Chondrocyte (in vitro differentiated cells): Measurements from ENCODE around the gene ARFGAP1. TPM values are rescaled to one million over a fixed set of nuclear protein-coding genes. Genes with fewer than 3 reads are reported as not detected.

Source experiments
- DNase-seq: peaks from one replicate; pipeline ENCODE4 v3.0.0; 2021; ENCODE audit warnings: mixed read lengths, low spot score
- H3K27ac Mint-ChIP-seq: one replicate; pipeline ENCODE4 v1.8.0; 2021; ENCODE audit warnings: mild to moderate bottlenecking, moderate library complexity, mixed read lengths; ENCODE audit not compliant: unreplicated experiment
- H3K27me3 Mint-ChIP-seq: 2 replicates; pipeline ENCODE4 v1.8.0; 2021; ENCODE audit warnings: low read depth, mixed read lengths
- H3K36me3 Mint-ChIP-seq: 2 replicates; pipeline ENCODE4 v1.8.0; 2021; ENCODE audit warnings: low read depth, mixed read lengths
- H3K4me1 Mint-ChIP-seq: 2 replicates; pipeline ENCODE4 v1.8.0; 2021; ENCODE audit warnings: low read depth, mild to moderate bottlenecking, mixed read lengths
- H3K4me3 Mint-ChIP-seq: one replicate; pipeline ENCODE4 v1.8.0; 2021; ENCODE audit warnings: mild to moderate bottlenecking, moderate library complexity, mixed read lengths; ENCODE audit not compliant: unreplicated experiment
- H3K9me3 Mint-ChIP-seq: 2 replicates; pipeline ENCODE4 v1.8.0; 2021; ENCODE audit warnings: low read depth, mixed read lengths
- CTCF ChIP-seq: fragments of 200-600 bp; sonication (generic); IDR thresholded peaks from 2 replicates; pipeline ENCODE4 v1.5.0; 2021; ENCODE audit warnings: antibody characterized with exemption, mild to moderate bottlenecking, moderate library complexity
- total RNA-seq: library from RNA; stranded (reverse); gene quantifications from 3 replicates; pipeline ENCODE4 v1.2.1, GENCODE V29; 2021

Gene ARFGAP1
- total RNA-seq, 1 donor from 2014 or later, result 117 TPM

- Mint-ChIP-seq H3K4me3 (no peak overlapping the region), H3K27me3 (peaks cover 9% of the 10 kb centered on the region), H3K36me3 (no peaks in the 10 kb centered on the region), H3K4me1 (peaks cover under 1% of the 10 kb centered on the region), H3K9me3 (peaks cover 8% of the 10 kb centered on the region), H3K27ac (no peak overlapping the region)
- TF ChIP-seq CTCF, result no peak
- no peak for DNase-seq
Observed at GRCh38 chr20:63328718-63329275, 56.2 kb downstream of the ARFGAP1 start.

DNA sequence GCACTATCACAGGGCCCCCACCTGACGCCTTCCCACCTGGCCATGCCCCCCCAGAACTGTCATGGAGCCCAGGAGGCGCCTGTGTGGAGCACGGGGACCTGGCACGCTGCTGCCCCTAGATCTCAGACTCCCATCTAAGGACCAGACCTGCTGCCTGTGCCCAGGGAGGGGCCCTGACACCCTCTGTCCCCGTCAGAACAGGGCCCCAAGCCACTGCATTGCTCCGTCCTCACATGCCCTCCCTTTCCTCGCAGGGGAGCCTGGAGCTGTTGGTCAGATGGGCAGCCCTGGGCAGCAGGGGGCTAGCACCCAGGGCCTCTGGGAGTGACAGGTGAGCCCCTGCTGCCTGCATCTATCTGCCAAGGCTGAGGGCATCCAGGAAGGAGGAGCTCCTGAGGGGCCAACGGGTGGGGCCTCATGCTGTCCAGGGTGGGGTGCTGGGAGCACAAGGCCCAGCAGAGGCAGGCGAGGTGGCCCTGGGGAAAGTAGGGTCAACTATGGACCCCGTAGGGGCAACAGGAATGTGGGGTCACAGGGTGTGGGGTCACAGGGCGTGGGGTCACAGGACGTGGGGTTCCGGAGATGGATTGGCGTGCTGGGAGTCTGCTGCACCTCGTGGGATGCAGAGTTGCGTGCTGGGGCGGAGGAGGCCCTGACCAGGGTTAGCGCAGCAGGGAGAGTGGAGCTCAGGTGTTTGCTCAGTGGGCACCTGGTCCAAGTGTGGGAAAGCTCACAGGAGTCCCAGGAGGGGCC lies 56.9 kb downstream of the ARFGAP1 start:
- TF ChIP-seq CTCF, result no peak
- Mint-ChIP-seq H3K27me3 (peaks cover 7% of the 10 kb centered on the region), H3K36me3 (no peaks in the 10 kb centered on the region), H3K4me3 (no peak overlapping the region), H3K9me3 (peaks cover 8% of the 10 kb centered on the region), H3K27ac (no peak overlapping the region), H3K4me1 (peaks cover 4% of the 10 kb centered on the region)
- peak; percentile 86 for DNase-seq

DNA sequence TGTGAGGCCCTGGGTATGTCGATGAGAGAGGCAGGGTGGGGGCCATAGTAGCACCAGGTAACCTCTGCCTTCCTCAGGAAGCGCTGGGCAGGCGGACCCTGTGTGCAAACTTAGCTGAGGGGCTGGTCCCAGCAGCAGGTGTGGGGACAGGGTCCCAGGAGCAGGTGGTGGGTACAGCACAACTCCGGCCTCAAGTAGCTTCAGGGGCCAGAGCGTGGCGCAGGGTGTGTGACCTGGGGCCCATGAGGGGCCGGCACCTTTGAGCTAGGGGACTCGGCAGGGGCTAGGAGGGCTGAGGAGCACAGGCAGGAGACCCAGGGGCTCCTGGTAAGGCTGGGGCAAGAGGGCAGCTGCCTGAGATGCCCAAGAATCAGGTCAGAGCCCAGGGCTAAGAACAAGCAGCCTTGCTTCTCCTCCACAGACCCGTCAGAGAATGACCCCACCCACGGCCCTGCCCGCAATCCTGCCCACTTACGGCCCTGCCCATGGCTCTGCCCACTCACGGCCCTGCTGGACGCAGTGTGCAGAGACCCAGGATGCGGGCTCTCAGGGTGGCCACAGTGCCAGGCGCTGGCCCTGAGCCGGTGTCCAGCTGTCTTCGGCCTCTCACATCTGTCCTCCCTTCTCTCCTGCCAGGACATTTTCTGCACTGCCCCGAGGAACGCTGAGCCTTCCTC lies 57.6 kb downstream of the ARFGAP1 start:
- peaks cover 4% of the 10 kb centered on the region for H3K4me1 Mint-ChIP-seq
- H3K9me3 Mint-ChIP-seq, result peaks cover 8% of the 10 kb centered on the region
- no peak overlapping the region for H3K4me3 Mint-ChIP-seq
- peaks cover 7% of the 10 kb centered on the region for H3K27me3 Mint-ChIP-seq
- no peak overlapping the region for H3K27ac Mint-ChIP-seq
- TF ChIP-seq CTCF, result no peak
- H3K36me3 Mint-ChIP-seq, result no peaks in the 10 kb centered on the region
- peak; percentile 81 for DNase-seq

DNA sequence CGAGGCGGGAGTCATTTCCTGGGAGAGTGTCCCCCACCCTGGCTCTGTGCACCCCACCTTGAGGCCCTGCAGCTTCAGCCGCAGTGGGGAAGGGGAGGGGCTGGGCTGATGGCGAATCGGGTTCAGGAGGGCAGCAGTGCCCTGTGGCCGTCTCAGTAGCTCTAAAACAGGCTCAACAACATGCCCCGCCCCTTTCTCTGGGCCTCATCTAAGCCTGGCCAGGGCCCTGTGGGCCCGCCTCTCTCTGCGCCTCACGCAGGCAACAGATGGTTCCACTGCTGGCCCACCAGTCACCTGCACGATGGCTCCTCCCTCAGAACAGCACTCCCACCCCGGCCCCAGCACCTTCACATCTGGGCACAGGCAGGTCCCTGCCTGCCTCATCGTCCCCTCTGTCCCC lies 58.3 kb downstream of the ARFGAP1 start:
- Mint-ChIP-seq H3K36me3 (no peaks in the 10 kb centered on the region), H3K4me1 (peaks cover 10% of the 10 kb centered on the region), H3K27me3 (peaks cover 13% of the 10 kb centered on the region), H3K9me3 (peaks cover 8% of the 10 kb centered on the region), H3K4me3 (no peak overlapping the region), H3K27ac (no peak overlapping the region)
- no peak for TF ChIP-seq CTCF
- peak; percentile 70 for DNase-seq

- peak; percentile 42 for DNase-seq
- no peaks in the 10 kb centered on the region for H3K36me3 Mint-ChIP-seq
- no peak overlapping the region for H3K27ac Mint-ChIP-seq
- H3K4me3 Mint-ChIP-seq, result no peak overlapping the region
- H3K4me1 Mint-ChIP-seq, result peaks cover 14% of the 10 kb centered on the region
- H3K9me3 Mint-ChIP-seq, result peaks cover 8% of the 10 kb centered on the region
- peaks cover 18% of the 10 kb centered on the region for H3K27me3 Mint-ChIP-seq
- no peak for TF ChIP-seq CTCF
Observed at GRCh38 chr20:63331741-63332400, 59.3 kb downstream of the ARFGAP1 start.
